ENCODE results near the gene FARS2.

Gene FARS2

GRCh38 chr6:5745081-5745480 is 483.8 kb downstream of the FARS2 start:
- no peak for DNase-seq

- no peak for DNase-seq
Observed at GRCh38 chr6:5746053-5746758, 484.9 kb downstream of the FARS2 start.

- no peak for DNase-seq
Observed at GRCh38 chr6:5746759-5747130, 485.4 kb downstream of the FARS2 start.

- no peak for DNase-seq
Observed at GRCh38 chr6:5747379-5747778, 486.1 kb downstream of the FARS2 start.

- DNase-seq: no peak
Observed at GRCh38 chr6:5749016-5749650, 487.8 kb downstream of the FARS2 start.

- DNase-seq: no peak
Observed at GRCh38 chr6:5749651-5750215, 488.4 kb downstream of the FARS2 start.

- DNase-seq: no peak
Observed at GRCh38 chr6:5751525-5752390, 490.4 kb downstream of the FARS2 start.

- no peak for DNase-seq
Observed at GRCh38 chr6:5752391-5752680, 491.0 kb downstream of the FARS2 start.

- no peak for DNase-seq
Observed at GRCh38 chr6:5753209-5753608, 491.9 kb downstream of the FARS2 start.

GRCh38 chr6:5754904-5755303 is 493.6 kb downstream of the FARS2 start:
- no peak for DNase-seq

- DNase-seq: no peak
Observed at GRCh38 chr6:5759571-5759970, 498.3 kb downstream of the FARS2 start.

- no peak for DNase-seq
Observed at GRCh38 chr6:5761370-5761769, 500.1 kb downstream of the FARS2 start.

GRCh38 chr6:5762561-5762968 is 501.3 kb downstream of the FARS2 start:
- DNase-seq: no peak

- DNase-seq: no peak
Observed at GRCh38 chr6:5763407-5763806, 502.1 kb downstream of the FARS2 start.

GRCh38 chr6:5763871-5764270 is 502.6 kb downstream of the FARS2 start:
- DNase-seq: no peak

- no peak for DNase-seq
Observed at GRCh38 chr6:5764401-5764955, 503.2 kb downstream of the FARS2 start.

- DNase-seq: no peak
Observed at GRCh38 chr6:5765141-5765760, 503.9 kb downstream of the FARS2 start.

- DNase-seq: no peak
Observed at GRCh38 chr6:5766260-5766659, 504.9 kb downstream of the FARS2 start.

GRCh38 chr6:5767471-5767870 is 506.2 kb downstream of the FARS2 start:
- DNase-seq: no peak

GRCh38 chr6:5771211-5771610 is 509.9 kb downstream of the FARS2 start:
- DNase-seq: no peak

GRCh38 chr6:5771759-5772390 is 510.6 kb downstream of the FARS2 start:
- no peak for DNase-seq

- DNase-seq: no peak
Observed at GRCh38 chr6:5772408-5773120, 511.3 kb downstream of the FARS2 start.
